ENCODE results near the gene SLC35D1. TPM values are rescaled to one million over a fixed set of nuclear protein-coding genes. Genes with fewer than 3 reads are reported as not detected.

SLC35D1 gene
- total RNA-seq, 1 experiment from 2014 or later: 7.9 TPM

- Histone ChIP-seq H3K4me3 (ENCODE audit: low read depth, low read length, poor library complexity, severe bottlenecking) (no peak overlapping the region), H3K4me1 (ENCODE audit: insufficient read depth, low read length, poor library complexity, severe bottlenecking) (no peaks in the 10 kb centered on the region), H3K36me3 (ENCODE audit: insufficient read depth, low read length, poor library complexity, severe bottlenecking) (peaks cover 9% of the 10 kb centered on the region), H3K27me3 (replicated peaks; ENCODE audit: insufficient read depth, low read depth, low read length, poor library complexity) (no peaks in the 10 kb centered on the region), H3K27ac (ENCODE audit: low read depth, low read length, poor library complexity, severe bottlenecking) (no peak overlapping the region), H3K9me3 (ENCODE audit: low read depth, low read length, poor library complexity, severe bottlenecking) (no peaks in the 10 kb centered on the region)
- ChIA-PET POLR2A (ENCODE audit: low non-redundant PET) (no interaction called here), CTCF (no interaction called here)
- TF ChIP-seq EZH2 (IDR thresholded peaks at IDR 0.05; ENCODE audit: borderline replicate concordance, low read depth, low read length, poor library complexity, severe bottlenecking) (no peak), CTCF (conservative IDR thresholded peaks at IDR 0.05; ENCODE audit: low read depth, low read length) (no peak)
- intact Hi-C loops (cut with micrococcal nuclease; ENCODE audit: unreplicated experiment): no loop called here
- no peak for DNase-seq (ENCODE audit: low spot score)
- no TSS peak for BruUV-seq (replicated peaks)
Observed at GRCh38 chr1:67040405-67040804, 13.5 kb downstream of the SLC35D1 start.

GRCh38 chr1:67031859-67032247 lies 22.1 kb downstream of the SLC35D1 start:
- ChIA-PET CTCF (no interaction called here), POLR2A (ENCODE audit: low non-redundant PET) (no interaction called here)
- intact Hi-C loops (cut with micrococcal nuclease; ENCODE audit: unreplicated experiment): no loop called here
- DNase-seq (ENCODE audit: low spot score): no peak
- no TSS peak for BruUV-seq (replicated peaks)
- Histone ChIP-seq H3K4me1 (ENCODE audit: insufficient read depth, low read length, poor library complexity, severe bottlenecking) (no peaks in the 10 kb centered on the region), H3K27me3 (replicated peaks; ENCODE audit: insufficient read depth, low read depth, low read length, poor library complexity) (no peaks in the 10 kb centered on the region), H3K4me3 (ENCODE audit: low read depth, low read length, poor library complexity, severe bottlenecking) (no peak overlapping the region), H3K9me3 (ENCODE audit: low read depth, low read length, poor library complexity, severe bottlenecking) (no peaks in the 10 kb centered on the region), H3K27ac (ENCODE audit: low read depth, low read length, poor library complexity, severe bottlenecking) (no peak overlapping the region), H3K36me3 (ENCODE audit: insufficient read depth, low read length, poor library complexity, severe bottlenecking) (no peaks in the 10 kb centered on the region)
- TF ChIP-seq CTCF (conservative IDR thresholded peaks at IDR 0.05; ENCODE audit: low read depth, low read length): no peak
- TF ChIP-seq EZH2 (IDR thresholded peaks at IDR 0.05; ENCODE audit: borderline replicate concordance, low read depth, low read length, poor library complexity, severe bottlenecking): no peak

- CTCF ChIA-PET: no interaction called here
- Histone ChIP-seq H3K36me3 (ENCODE audit: insufficient read depth, low read length, poor library complexity, severe bottlenecking) (no peaks in the 10 kb centered on the region), H3K4me3 (ENCODE audit: low read depth, low read length, poor library complexity, severe bottlenecking) (no peak overlapping the region), H3K4me1 (ENCODE audit: insufficient read depth, low read length, poor library complexity, severe bottlenecking) (no peaks in the 10 kb centered on the region), H3K9me3 (ENCODE audit: low read depth, low read length, poor library complexity, severe bottlenecking) (no peaks in the 10 kb centered on the region), H3K27ac (ENCODE audit: low read depth, low read length, poor library complexity, severe bottlenecking) (no peak overlapping the region), H3K27me3 (replicated peaks; ENCODE audit: insufficient read depth, low read depth, low read length, poor library complexity) (no peaks in the 10 kb centered on the region)
- POLR2A ChIA-PET (ENCODE audit: low non-redundant PET): no interaction called here
- no TSS peak for BruUV-seq (replicated peaks)
- no peak for DNase-seq (ENCODE audit: low spot score)
- TF ChIP-seq EZH2 (IDR thresholded peaks at IDR 0.05; ENCODE audit: borderline replicate concordance, low read depth, low read length, poor library complexity, severe bottlenecking): no peak
- TF ChIP-seq CTCF (conservative IDR thresholded peaks at IDR 0.05; ENCODE audit: low read depth, low read length): no peak
- intact Hi-C loops (cut with micrococcal nuclease; ENCODE audit: unreplicated experiment): no loop called here
Observed at GRCh38 chr1:67031121-67031858, 22.7 kb downstream of the SLC35D1 start.

All from A673 (cell line).